Cardiac muscle cell (in vitro differentiated cells and primary cell): ENCODE data around the gene PDC. TPM values are rescaled to one million over a fixed set of nuclear protein-coding genes. Genes with fewer than 3 reads are reported as not detected.

Experiments used
- DNase-seq, 2 donors: peaks; one replicate each; pipeline versions ENCODE4 v3.0.0 to v3.0.0-alpha.2; 2010 to 2017; ENCODE audit warnings: low read depth in 1 of 2, low spot score in 1 of 2
- H3K27ac ChIP-seq: fragments of 200-600 bp; sonication (generic); 2 replicates; pipeline ENCODE4 v1.5.1; 2016
- H3K27me3 ChIP-seq: fragments of 200-600 bp; sonication (generic); 2 replicates; pipeline ENCODE4 v1.6.0; 2016; ENCODE audit warnings: control low read depth
- H3K36me3 ChIP-seq: fragments of 200-600 bp; sonication (generic); 2 replicates; pipeline ENCODE4 v1.5.1; 2016; ENCODE audit warnings: control low read depth
- H3K4me1 ChIP-seq: fragments of 200-600 bp; sonication (generic); 2 replicates; pipeline ENCODE4 v1.8.1; 2017; ENCODE audit warnings: low read depth, mild to moderate bottlenecking, mixed run types
- H3K4me3 ChIP-seq: fragments of 200-600 bp; sonication (generic); 2 replicates; pipeline ENCODE4 v1.5.1; 2016; ENCODE audit warnings: mild to moderate bottlenecking
- H3K9me3 ChIP-seq: fragments of 200-600 bp; sonication (generic); 2 replicates; pipeline ENCODE4 v1.5.1; 2017; ENCODE audit warnings: low read depth, mild to moderate bottlenecking, control low read depth
- CTCF ChIP-seq: IDR thresholded peaks from 2 replicates; pipeline ENCODE4 v1.5.1; 2012; ENCODE audit warnings: low read depth, mild to moderate bottlenecking, low read length
- polyA plus RNA-seq: library from polyadenylated mRNA; unstranded; fragments of >200 nt; fragmentation: Nextera tagmentation; extraction: Ambion mirVana; gene quantifications from 2 replicates; pipeline ENCODE4 v1.2.1, GENCODE V29; 2016
- total RNA-seq: library from RNA; depleted of rRNA; stranded (reverse); fragments of >200 nt; gene quantifications from 2 replicates; pipeline ENCODE4 v1.2.3, GENCODE V29; 2016

Gene PDC
- total and polyA plus RNA-seq, 2 experiments from 2014 or later: not detected

GRCh38 chr1:186498695-186499389 is 37.9 kb upstream of the PDC start:
- no peak for TF ChIP-seq CTCF
- H3K9me3 ChIP-seq: no peaks in the 10 kb centered on the region
- peaks cover 9% of the 10 kb centered on the region for H3K4me1 ChIP-seq
- no peak overlapping the region for H3K4me3 ChIP-seq
- DNase-seq: peak in 1 of 2 donors; percentile 46
- no peaks in the 10 kb centered on the region for H3K36me3 ChIP-seq
- no peaks in the 10 kb centered on the region for H3K27me3 ChIP-seq
- no peak overlapping the region for H3K27ac ChIP-seq

GRCh38 chr1:186498071-186498470 is 37.2 kb upstream of the PDC start:
- no peak overlapping the region for H3K27ac ChIP-seq
- H3K4me3 ChIP-seq: no peak overlapping the region
- no peak for DNase-seq
- H3K9me3 ChIP-seq: no peaks in the 10 kb centered on the region
- no peaks in the 10 kb centered on the region for H3K27me3 ChIP-seq
- no peaks in the 10 kb centered on the region for H3K36me3 ChIP-seq
- TF ChIP-seq CTCF: no peak
- peaks cover 9% of the 10 kb centered on the region for H3K4me1 ChIP-seq

DNA sequence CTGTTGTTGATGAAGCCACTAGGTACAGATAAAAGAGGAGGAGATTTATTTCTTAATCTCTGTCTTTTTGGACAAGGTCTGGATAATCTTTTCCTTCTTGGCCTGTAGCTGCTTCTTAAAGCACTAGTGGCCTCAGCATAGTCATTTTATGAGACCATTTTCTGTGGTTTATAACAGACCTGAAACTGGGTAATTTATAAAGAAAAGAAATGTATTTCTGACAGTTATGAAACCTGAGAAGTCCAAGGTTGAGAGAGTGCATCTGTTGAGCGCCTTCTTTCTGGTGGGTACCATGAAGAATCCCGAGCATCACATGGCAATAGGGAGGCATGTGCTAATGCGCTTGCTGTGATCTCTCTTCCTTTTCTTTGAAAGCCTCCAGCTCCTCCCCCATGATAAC is 36.7 kb upstream of the PDC start:
- TF ChIP-seq CTCF: no peak
- no peaks in the 10 kb centered on the region for H3K27me3 ChIP-seq

GRCh38 chr1:186496171-186496851 is 35.4 kb upstream of the PDC start:
- H3K27ac ChIP-seq: no peak overlapping the region
- TF ChIP-seq CTCF: no peak
- H3K27me3 ChIP-seq: no peaks in the 10 kb centered on the region
- no peak overlapping the region for H3K4me3 ChIP-seq
- DNase-seq: no peak
- peaks cover 9% of the 10 kb centered on the region for H3K4me1 ChIP-seq
- H3K36me3 ChIP-seq: no peaks in the 10 kb centered on the region
- H3K9me3 ChIP-seq: no peaks in the 10 kb centered on the region

More for the DNA sequence above, 36.7 kb upstream of the PDC start:
- DNase-seq: no peak
- H3K36me3 ChIP-seq: no peaks in the 10 kb centered on the region
- H3K4me1 ChIP-seq: peaks cover 9% of the 10 kb centered on the region
- no peak overlapping the region for H3K27ac ChIP-seq
- no peaks in the 10 kb centered on the region for H3K9me3 ChIP-seq
- H3K4me3 ChIP-seq: no peak overlapping the region

DNA sequence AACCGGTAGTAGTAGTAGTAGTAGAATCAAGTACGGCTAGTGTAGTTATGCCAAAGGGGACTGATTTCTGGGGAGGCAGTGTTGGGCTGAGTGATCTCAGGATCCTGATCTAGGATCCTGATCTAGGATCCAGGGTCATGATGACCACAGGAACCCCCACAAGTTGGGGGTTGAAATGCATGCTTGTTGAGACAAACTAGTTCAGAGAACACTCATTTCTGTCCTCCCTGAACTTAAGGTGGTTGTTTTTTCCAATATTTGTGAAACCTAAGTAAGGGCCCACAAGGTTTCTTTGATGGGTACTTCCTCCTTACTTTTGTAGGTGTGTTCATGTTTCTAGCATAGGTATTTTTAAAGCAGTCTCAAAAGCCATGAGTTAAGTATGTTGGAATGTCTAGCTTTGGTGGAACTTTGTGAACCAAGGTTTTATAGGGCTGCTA is 33.9 kb upstream of the PDC start:
- DNase-seq: no peak

More for the DNA sequence above, 33.9 kb upstream of the PDC start:
- Histone ChIP-seq H3K27me3 (no peaks in the 10 kb centered on the region), H3K4me1 (peaks cover 9% of the 10 kb centered on the region), H3K27ac (no peak overlapping the region), H3K9me3 (no peaks in the 10 kb centered on the region), H3K4me3 (no peak overlapping the region), H3K36me3 (no peaks in the 10 kb centered on the region)
- TF ChIP-seq CTCF: no peak
